ENCODE measurements around the gene C1orf105.

DNA sequence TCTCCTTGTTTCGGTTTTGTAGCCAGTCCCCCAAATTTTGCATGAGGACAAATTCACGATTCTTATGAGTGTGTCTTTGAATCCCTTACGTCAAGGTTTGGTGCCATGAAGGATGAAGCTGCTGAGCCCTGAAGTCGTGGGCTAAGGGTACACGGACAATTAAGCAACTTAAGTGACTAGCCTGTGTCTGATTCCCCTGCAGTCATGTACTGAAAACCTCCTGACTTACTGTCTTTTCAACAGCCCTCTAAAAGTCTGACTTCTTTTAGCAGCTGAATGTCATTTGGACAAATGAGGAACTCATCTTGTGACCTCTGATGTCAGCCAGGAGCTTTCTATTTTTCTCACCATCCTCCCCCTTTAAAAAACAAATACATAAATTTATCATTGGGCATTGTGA, 27.1 kb upstream of the C1orf105 start:
- TF ChIP-seq, protein P1, sequence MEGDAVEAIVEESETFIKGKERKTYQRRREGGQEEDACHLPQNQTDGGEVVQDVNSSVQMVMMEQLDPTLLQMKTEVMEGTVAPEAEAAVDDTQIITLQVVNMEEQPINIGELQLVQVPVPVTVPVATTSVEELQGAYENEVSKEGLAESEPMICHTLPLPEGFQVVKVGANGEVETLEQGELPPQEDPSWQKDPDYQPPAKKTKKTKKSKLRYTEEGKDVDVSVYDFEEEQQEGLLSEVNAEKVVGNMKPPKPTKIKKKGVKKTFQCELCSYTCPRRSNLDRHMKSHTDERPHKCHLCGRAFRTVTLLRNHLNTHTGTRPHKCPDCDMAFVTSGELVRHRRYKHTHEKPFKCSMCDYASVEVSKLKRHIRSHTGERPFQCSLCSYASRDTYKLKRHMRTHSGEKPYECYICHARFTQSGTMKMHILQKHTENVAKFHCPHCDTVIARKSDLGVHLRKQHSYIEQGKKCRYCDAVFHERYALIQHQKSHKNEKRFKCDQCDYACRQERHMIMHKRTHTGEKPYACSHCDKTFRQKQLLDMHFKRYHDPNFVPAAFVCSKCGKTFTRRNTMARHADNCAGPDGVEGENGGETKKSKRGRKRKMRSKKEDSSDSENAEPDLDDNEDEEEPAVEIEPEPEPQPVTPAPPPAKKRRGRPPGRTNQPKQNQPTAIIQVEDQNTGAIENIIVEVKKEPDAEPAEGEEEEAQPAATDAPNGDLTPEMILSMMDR (IDR thresholded peaks at IDR 0.05) = no peak
- TF ChIP-seq POLR2A (IDR thresholded peaks at IDR 0.05) = no peak
